ENCODE data around the gene RBP2.

- TF ChIP-seq EP300 (IDR thresholded peaks at IDR 0.05), result no peak
- TF ChIP-seq CTCF (IDR thresholded peaks at IDR 0.05), result no peak
These were observed 31.9 kb downstream of the RBP2 start for GRCh38 chr3:139444446-139444845.

Measured in sigmoid colon (tissue), 4 donors.